NCI-H2196 treated with DMSO at 0.1 percent for 48 hours (cell line): ENCODE measurements around the gene DNAH9.
"Not testable (repeated sequence)": the region's sequence is repeated elsewhere in the genome, so short reads cannot be mapped to it uniquely, and the experiment has no call there.

Experiments
- DNase-seq: peaks from one replicate; lab custom pipeline; 2025; ENCODE audit not compliant: unreplicated experiment; lab: John Stamatoyannopoulos, UW

Gene DNAH9

GRCh38 chr17:11950771-11951519, 352.7 kb downstream of the DNAH9 start:
- no peak for DNase-seq

- no peak for DNase-seq
Observed at GRCh38 chr17:11952610-11953009, 354.3 kb downstream of the DNAH9 start.

GRCh38 chr17:11953924-11954323, 355.7 kb downstream of the DNAH9 start:
- no peak for DNase-seq

- DNase-seq = no peak
Observed at GRCh38 chr17:11954936-11955335, 356.7 kb downstream of the DNAH9 start.

- DNase-seq = no peak
Observed at GRCh38 chr17:11969565-11969964, 371.3 kb downstream of the DNAH9 start.

- DNase-seq = not testable (repeated sequence)
Observed at GRCh38 chr17:11972741-11973140, 374.5 kb downstream of the DNAH9 start.

- no peak for DNase-seq
Observed at GRCh38 chr17:11979795-11980194, 381.5 kb downstream of the DNAH9 start.

- no peak for DNase-seq
Observed at GRCh38 chr17:11980813-11981212, 382.5 kb downstream of the DNAH9 start.

GRCh38 chr17:11981862-11982261, 383.6 kb downstream of the DNAH9 start:
- no peak for DNase-seq

GRCh38 chr17:11986179-11986941, 388.1 kb downstream of the DNAH9 start:
- DNase-seq = no peak

GRCh38 chr17:11986942-11987329, 388.7 kb downstream of the DNAH9 start:
- no peak for DNase-seq

GRCh38 chr17:11990363-11990983, 392.2 kb downstream of the DNAH9 start:
- no peak for DNase-seq

GRCh38 chr17:11991461-11991860, 393.2 kb downstream of the DNAH9 start:
- no peak for DNase-seq

GRCh38 chr17:11996722-11997146, 398.5 kb downstream of the DNAH9 start:
- DNase-seq = no peak

GRCh38 chr17:11997147-11997971, 399.1 kb downstream of the DNAH9 start, which contains the start of gene ZNF18:
TSS of gene ZNF18 (minus strand) at chr17:11997475. CDS start at chr17:11992829, 4,646 bp downstream.
- peak; percentile 63 for DNase-seq

GRCh38 chr17:11997972-11998233, 399.6 kb downstream of the DNAH9 start:
- DNase-seq = no peak

- DNase-seq = no peak
Observed at GRCh38 chr17:11999696-12000095, 401.4 kb downstream of the DNAH9 start.

- no peak for DNase-seq
Observed at GRCh38 chr17:12007466-12007865, 409.2 kb downstream of the DNAH9 start.
